AG08395 (cell line): ENCODE measurements around the gene NFE2L3.

ENCODE experiments used
- DNase-seq: peaks from one replicate; pipeline ENCODE4 v3.0.0; 2012; ENCODE audit warnings: mixed read lengths, low spot score

NFE2L3 gene

GRCh38 chr7:26200444-26201246, 48.6 kb downstream of the NFE2L3 start, which contains the start of gene HNRNPA2B1:
Gene HNRNPA2B1, minus strand, starts transcription at chr7:26200746. Its CDS starts 169 bp downstream, at chr7:26200577.
- DNase-seq, result peak; percentile 88

GRCh38 chr7:26201247-26202018, 49.4 kb downstream of the NFE2L3 start, which contains the start of gene CBX3:
Gene CBX3, plus strand, starts transcription at chr7:26201745. Its CDS starts 1,254 bp downstream, at chr7:26202999.
- DNase-seq, result peak; percentile 88

- DNase-seq, result peak; percentile 33
Measured at GRCh38 chr7:26202019-26202990, 50.3 kb downstream of the NFE2L3 start.

GRCh38 chr7:26203016-26203415, 51.0 kb downstream of the NFE2L3 start:
- DNase-seq, result no peak

- DNase-seq, result no peak
Measured at GRCh38 chr7:26208040-26208439, 56.0 kb downstream of the NFE2L3 start.

GRCh38 chr7:26212921-26213718, 61.1 kb downstream of the NFE2L3 start:
- DNase-seq, result no peak

- DNase-seq, result no peak
Measured at GRCh38 chr7:26213807-26214515, 62.0 kb downstream of the NFE2L3 start.

- no peak for DNase-seq
Measured at GRCh38 chr7:26216049-26216448, 64.1 kb downstream of the NFE2L3 start.

GRCh38 chr7:26224359-26224758, 72.4 kb downstream of the NFE2L3 start:
- no peak for DNase-seq

- DNase-seq, result no peak
Measured at GRCh38 chr7:26227987-26228386, 76.0 kb downstream of the NFE2L3 start.

- DNase-seq, result no peak
Measured at GRCh38 chr7:26233902-26234511, 82.0 kb downstream of the NFE2L3 start.
